Astrocyte (in vitro differentiated cells and primary cell): ENCODE data around the gene UHRF2.

Experiments used
- CTCF ChIP-seq: IDR thresholded peaks from 2 replicates; pipeline ENCODE4 v1.5.1; 2011; ENCODE audit warnings: low read depth, mild to moderate bottlenecking, inconsistent platforms, low read length, moderate library complexity; ENCODE audit not compliant: insufficient read depth
- EZH2 ChIP-seq: IDR thresholded peaks from 2 replicates; pipeline ENCODE4 v1.6.1; 2012; ENCODE audit warnings: mild to moderate bottlenecking, low read length, inconsistent platforms; ENCODE audit not compliant: insufficient read depth

- no peak for TF ChIP-seq CTCF
- TF ChIP-seq EZH2, result no peak
These were observed 5.8 kb downstream of the UHRF2 start for GRCh38 chr9:6418764-6419163.
